ENCODE results near the gene F9. TPM values are rescaled to one million over a fixed set of nuclear protein-coding genes. Genes with fewer than 3 reads are reported as not detected.
A peak's percentile ranks its signal among the peaks of the same experiment; 100 is the strongest.

F9 gene
- total RNA-seq, 1 experiment from 2014 or later: not detected

DNA sequence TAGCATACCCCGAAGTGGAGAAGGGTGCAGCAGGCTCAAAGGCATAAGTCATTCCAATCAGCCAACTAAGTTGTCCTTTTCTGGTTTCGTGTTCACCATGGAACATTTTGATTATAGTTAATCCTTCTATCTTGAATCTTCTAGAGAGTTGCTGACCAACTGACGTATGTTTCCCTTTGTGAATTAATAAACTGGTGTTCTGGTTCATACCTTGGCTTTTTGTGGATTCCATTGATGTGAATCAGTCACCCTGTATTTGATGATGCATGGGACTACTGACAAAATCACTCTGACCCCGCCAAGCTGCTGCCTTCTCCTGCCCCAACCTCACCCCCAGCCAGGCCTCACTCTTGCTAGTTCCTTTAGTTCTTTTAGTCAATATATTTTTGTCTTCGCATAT is 32.7 kb downstream of the F9 start:
- ATAC-seq (no peak), DNase-seq (peak; percentile 38)
- Histone ChIP-seq H4K20me1 (ENCODE audit: low read length) (no peaks in the 10 kb centered on the region), H3K9me3 (ENCODE audit: low read length) (no peaks in the 10 kb centered on the region), H3K36me3 (ENCODE audit: low read depth, low read length) (no peaks in the 10 kb centered on the region), H3K79me2 (ENCODE audit: low read length) (no peaks in the 10 kb centered on the region), H3K27me3 (ENCODE audit: low read length) (no peaks in the 10 kb centered on the region), H3K27ac (ENCODE audit: low read length) (no peak overlapping the region), H3K4me2 (ENCODE audit: low read length) (no peak overlapping the region), H2AFZ (ENCODE audit: low read length) (no peak overlapping the region), H3K9ac (ENCODE audit: low read length) (no peak overlapping the region), H3K9me2 (replicated peaks; ENCODE audit: low read length) (no peaks in the 10 kb centered on the region), H3K4me1 (ENCODE audit: insufficient read depth, low read length) (no peaks in the 10 kb centered on the region), H3K4me3 (ENCODE audit: low read length) (no peak overlapping the region), H3F3A (ENCODE audit: low read length, unreplicated experiment) (no peaks in the 10 kb centered on the region)
- TF ChIP-seq, protein P1, sequence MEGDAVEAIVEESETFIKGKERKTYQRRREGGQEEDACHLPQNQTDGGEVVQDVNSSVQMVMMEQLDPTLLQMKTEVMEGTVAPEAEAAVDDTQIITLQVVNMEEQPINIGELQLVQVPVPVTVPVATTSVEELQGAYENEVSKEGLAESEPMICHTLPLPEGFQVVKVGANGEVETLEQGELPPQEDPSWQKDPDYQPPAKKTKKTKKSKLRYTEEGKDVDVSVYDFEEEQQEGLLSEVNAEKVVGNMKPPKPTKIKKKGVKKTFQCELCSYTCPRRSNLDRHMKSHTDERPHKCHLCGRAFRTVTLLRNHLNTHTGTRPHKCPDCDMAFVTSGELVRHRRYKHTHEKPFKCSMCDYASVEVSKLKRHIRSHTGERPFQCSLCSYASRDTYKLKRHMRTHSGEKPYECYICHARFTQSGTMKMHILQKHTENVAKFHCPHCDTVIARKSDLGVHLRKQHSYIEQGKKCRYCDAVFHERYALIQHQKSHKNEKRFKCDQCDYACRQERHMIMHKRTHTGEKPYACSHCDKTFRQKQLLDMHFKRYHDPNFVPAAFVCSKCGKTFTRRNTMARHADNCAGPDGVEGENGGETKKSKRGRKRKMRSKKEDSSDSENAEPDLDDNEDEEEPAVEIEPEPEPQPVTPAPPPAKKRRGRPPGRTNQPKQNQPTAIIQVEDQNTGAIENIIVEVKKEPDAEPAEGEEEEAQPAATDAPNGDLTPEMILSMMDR (conservative IDR thresholded peaks at IDR 0.05; ENCODE audit: low read depth, low read length): no peak
- POLR2A ChIA-PET (ENCODE audit: unreplicated experiment): no interaction called here
- intact Hi-C loops (cut with micrococcal nuclease): no loop called here
- no TSS peak for BruUV-seq (replicated peaks)
- CTCF ChIA-PET: no interaction called here

DNA sequence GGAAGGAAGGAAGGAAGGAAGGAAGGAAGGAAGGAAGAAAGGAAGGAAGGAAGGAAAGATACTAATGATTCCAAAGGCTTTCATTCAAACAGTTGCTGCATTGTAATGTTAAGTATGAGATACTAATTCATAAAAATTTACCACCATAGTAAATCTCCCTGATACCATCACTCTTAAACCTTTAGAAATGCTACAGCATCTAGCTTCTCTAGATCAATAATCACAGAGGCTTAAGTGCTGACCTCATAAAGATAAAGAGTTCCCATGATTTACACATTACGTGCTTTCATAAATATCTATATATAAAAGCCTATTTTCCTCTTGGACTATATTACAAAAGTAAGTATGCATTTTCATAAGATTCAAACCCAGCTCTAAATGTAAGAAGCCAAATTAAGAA is 36.4 kb downstream of the F9 start:
- no peaks in the 10 kb centered on the region for H3K9me3 ChIP-seq (ENCODE audit: low read length)
- ATAC-seq (no peak), DNase-seq (no peak)
- H3K36me3 ChIP-seq (ENCODE audit: low read depth, low read length): no peaks in the 10 kb centered on the region
- CTCF ChIA-PET: no interaction called here
- no peak overlapping the region for H3K27ac ChIP-seq (ENCODE audit: low read length)
- H2AFZ ChIP-seq (ENCODE audit: low read length): no peak overlapping the region
- no peaks in the 10 kb centered on the region for H3F3A ChIP-seq (ENCODE audit: low read length, unreplicated experiment)
- no peaks in the 10 kb centered on the region for H3K27me3 ChIP-seq (ENCODE audit: low read length)
- H3K4me2 ChIP-seq (ENCODE audit: low read length): no peak overlapping the region
- POLR2A ChIA-PET (ENCODE audit: unreplicated experiment): no interaction called here
- H3K4me3 ChIP-seq (ENCODE audit: low read length): no peak overlapping the region
- TF ChIP-seq EZH2 (IDR thresholded peaks at IDR 0.05; ENCODE audit: low read length, unreplicated experiment) (no peak), EZH2phosphoT487 (IDR thresholded peaks at IDR 0.05; ENCODE audit: borderline replicate concordance, low read length) (no peak)
- TF ChIP-seq, protein P1 (conservative IDR thresholded peaks at IDR 0.05; ENCODE audit: low read depth, low read length): no peak
- no peaks in the 10 kb centered on the region for H3K79me2 ChIP-seq (ENCODE audit: low read length)
- no peaks in the 10 kb centered on the region for H3K4me1 ChIP-seq (ENCODE audit: insufficient read depth, low read length)
- H3K9ac ChIP-seq (ENCODE audit: low read length): no peak overlapping the region
- intact Hi-C loops (cut with micrococcal nuclease): no loop called here
- no TSS peak for BruUV-seq (replicated peaks)
- no peaks in the 10 kb centered on the region for H3K9me2 ChIP-seq (replicated peaks; ENCODE audit: low read length)
- no peaks in the 10 kb centered on the region for H4K20me1 ChIP-seq (ENCODE audit: low read length)

DNA sequence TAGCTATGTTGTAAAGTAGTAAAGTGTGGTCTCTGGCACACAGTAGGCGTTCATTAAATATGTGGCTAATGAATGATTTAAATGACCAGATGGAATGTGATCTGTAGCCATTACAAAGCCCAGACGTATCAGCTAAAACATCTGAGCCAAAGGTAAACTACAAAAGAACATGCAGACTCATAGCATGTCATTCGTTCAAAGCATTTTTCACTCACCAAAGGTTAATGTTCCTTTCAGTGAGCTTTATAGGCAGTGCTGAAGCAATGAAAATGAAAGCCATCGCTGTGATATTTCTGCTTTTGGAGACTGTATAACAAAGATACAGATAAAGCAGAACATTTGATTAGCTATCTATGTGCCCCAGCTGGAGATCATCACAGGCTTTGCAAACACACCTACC is 50.5 kb downstream of the F9 start:
- H3K36me3 ChIP-seq (ENCODE audit: low read depth, low read length): no peaks in the 10 kb centered on the region
- intact Hi-C loops (cut with micrococcal nuclease): no loop called here
- no peaks in the 10 kb centered on the region for H3F3A ChIP-seq (ENCODE audit: low read length, unreplicated experiment)
- H2AFZ ChIP-seq (ENCODE audit: low read length): no peak overlapping the region
- ATAC-seq (no peak), DNase-seq (no peak)
- ChIA-PET POLR2A (ENCODE audit: unreplicated experiment) (no interaction called here), CTCF (no interaction called here)
- peaks cover 31% of the 10 kb centered on the region for H3K27me3 ChIP-seq (ENCODE audit: low read length)
- no peak overlapping the region for H3K4me2 ChIP-seq (ENCODE audit: low read length)
- H4K20me1 ChIP-seq (ENCODE audit: low read length): no peaks in the 10 kb centered on the region
- TF ChIP-seq EZH2phosphoT487 (IDR thresholded peaks at IDR 0.05; ENCODE audit: borderline replicate concordance, low read length): no peak
- no peak for TF ChIP-seq EZH2 (IDR thresholded peaks at IDR 0.05; ENCODE audit: low read length, unreplicated experiment)
- TF ChIP-seq, protein P1 (conservative IDR thresholded peaks at IDR 0.05; ENCODE audit: low read depth, low read length): no peak
- no peaks in the 10 kb centered on the region for H3K4me1 ChIP-seq (ENCODE audit: insufficient read depth, low read length)
- no peak overlapping the region for H3K9ac ChIP-seq (ENCODE audit: low read length)
- H3K4me3 ChIP-seq (ENCODE audit: low read length): no peak overlapping the region
- H3K9me3 ChIP-seq (ENCODE audit: low read length): no peaks in the 10 kb centered on the region
- no peaks in the 10 kb centered on the region for H3K79me2 ChIP-seq (ENCODE audit: low read length)
- no TSS peak for BruUV-seq (replicated peaks)
- H3K9me2 ChIP-seq (replicated peaks; ENCODE audit: low read length): no peaks in the 10 kb centered on the region
- no peak overlapping the region for H3K27ac ChIP-seq (ENCODE audit: low read length)

All from PC-3 (cell line).